H1 (cell line): ENCODE results near the gene TMEM255B.

ENCODE experiments used
- TAF1 ChIP-seq: IDR thresholded peaks from 2 replicates; pipeline ENCODE4 v1.6.1; 2011; ENCODE audit warnings: mild to moderate bottlenecking, low read depth, low read length
- TBP ChIP-seq: IDR thresholded peaks from 2 replicates; pipeline ENCODE4 v1.6.1; 2011; ENCODE audit warnings: low read depth, low read length, improper control_type of control experiment

DNA sequence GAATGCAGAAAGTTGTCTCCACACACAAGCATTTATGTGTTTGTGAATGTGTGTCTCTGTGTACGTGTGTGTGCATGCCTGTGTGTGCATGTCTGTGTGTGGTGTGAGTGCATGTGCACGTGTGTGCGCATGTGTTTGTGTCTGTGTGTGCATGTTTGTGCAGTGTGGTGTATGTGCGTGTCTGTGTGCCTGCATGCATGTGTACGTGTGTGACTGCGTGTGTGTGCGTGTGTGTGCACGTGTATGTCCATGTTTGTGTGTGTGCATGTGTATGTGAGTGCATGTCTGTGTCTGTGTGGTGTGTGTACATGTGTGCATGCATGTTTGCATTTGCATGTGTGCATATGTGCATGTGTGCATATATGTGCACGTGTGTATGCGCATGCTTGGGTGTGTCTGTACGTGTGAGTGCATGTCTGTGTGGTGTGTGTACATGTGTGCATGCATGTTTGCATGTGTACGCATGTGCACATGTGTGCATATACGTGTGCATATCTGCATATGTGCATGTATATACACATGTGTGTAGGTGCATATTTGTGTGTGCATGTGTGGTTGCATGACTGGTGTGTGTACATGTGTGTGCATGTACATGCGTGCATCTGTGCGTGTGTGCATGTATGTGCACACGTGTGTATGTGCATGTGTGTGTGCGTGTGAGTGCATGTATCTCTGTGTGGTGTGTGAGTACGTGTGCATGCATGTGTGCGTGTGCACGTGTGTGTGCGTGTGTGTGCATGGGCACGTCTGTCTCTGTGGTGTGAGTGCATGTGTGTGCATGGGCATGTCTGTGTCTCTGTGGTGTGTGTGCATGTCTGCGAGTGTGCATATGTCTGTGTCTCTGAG is 8.2 kb upstream of the TMEM255B start:
- TF ChIP-seq TBP (no peak), TAF1 (no peak)
